NOMO-1 treated with dmso at 0.1 percent for 144 hours (cell line): Measurements from ENCODE around the gene H6PD.

Experiments used
- DNase-seq: peaks from one replicate; lab custom pipeline; 2025; ENCODE audit not compliant: unreplicated experiment; lab: John Stamatoyannopoulos, UW

H6PD gene

DNA sequence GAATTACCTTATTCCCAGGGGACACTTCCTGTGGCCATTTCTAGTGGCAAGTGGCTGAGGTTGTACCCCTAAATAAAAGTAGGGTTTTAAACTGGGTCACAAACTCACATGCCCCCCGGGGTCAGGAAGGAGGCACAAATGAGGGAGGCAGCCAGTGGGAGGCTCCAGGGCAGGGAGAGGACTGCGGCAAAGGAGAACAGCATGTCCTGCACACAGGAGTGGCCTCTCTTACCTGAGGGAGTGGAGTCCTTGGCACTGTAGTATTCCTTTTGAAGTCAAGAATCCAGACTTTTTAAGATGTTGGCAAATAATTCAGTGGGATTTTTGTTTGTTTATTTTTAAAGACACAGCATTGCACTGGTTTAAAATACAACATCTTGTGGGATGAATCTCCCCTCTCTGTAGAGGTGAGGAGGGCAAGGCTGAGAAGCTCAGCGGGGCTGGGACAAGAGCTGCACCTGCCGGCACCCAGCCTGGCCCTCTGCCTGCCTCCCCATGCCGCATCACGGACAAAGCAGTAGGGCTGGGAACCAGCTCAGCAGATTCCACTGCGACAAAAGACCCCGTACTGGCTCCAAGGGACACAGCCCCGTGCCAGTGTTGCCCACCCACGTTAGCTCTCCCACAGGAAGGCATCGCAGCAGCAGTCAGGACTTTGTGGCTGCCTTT lies 80.3 kb downstream of the H6PD start:
- DNase-seq, result no peak

GRCh38 chr1:9315411-9316079 lies 81.0 kb downstream of the H6PD start:
- DNase-seq, result no peak

DNA sequence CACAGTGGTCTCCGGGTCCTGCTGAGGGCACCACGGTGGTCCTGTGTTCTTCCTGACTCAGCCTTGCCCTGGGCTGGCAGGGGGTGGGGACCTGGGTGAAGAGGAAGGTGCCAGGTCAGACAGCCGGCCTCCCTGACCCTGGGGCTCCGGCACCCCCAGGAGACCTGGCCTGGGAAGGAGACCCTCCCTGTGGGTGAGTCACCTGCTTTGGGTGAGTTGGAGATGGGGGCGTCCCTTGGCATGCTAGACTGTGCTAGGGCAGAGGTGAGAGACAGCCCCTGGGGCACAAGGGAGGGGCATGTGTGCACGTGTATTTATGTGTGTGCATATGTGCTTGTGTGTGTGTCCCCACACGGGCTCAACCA lies 81.5 kb downstream of the H6PD start:
- DNase-seq, result no peak

DNA sequence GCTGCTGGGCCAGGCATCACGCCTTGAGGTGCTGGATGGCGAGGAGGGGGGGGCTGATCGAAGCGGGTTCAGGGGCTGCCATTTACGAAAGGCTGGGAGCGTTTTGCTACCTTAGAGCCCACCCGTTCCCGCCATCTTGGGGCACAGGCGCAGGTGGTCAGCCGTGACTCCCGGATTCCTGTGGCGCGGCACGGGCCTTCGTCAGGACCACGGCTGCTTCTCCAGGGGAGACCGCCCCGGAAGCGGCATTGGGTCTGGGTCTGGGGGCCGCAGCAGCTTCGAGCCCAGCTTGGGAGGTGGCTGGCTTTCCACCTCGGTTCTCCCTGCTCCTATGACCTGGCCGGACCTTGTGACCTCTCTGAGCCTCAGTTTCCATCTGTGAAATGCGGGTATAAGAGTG lies 81.9 kb downstream of the H6PD start:
- DNase-seq, result no peak

GRCh38 chr1:9317072-9317471 lies 82.5 kb downstream of the H6PD start:
- no peak for DNase-seq

- no peak for DNase-seq
These were observed 83.2 kb downstream of the H6PD start for GRCh38 chr1:9317591-9318417.

DNA sequence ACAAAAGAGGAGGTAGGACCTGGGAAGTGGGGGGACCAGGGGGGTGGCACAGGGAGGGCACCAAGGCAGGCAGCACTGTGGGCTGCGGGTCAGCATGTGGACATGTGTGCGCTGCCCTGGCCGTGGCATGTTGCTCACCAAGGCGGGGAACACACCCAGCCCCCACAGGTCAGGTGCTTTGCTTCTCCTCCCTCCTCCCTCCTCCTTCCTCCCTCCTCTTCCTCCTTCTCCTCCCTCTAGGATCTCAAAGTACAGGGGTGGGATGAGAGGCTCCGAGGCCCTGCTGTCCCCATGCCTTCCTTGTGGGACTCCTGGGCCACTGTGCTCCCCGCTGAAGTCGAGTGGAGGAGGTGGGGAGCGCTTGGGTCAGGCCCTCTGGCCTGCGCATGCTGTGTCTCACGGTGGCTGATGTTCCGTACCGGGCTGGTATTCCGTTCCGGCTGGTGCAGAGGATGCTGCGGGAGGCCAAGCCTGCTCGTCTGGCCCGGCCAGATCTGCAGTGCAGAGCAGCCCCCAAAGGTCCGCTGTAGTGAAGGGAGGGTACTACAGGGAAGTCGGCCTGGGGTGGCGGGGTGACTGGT lies 84.7 kb downstream of the H6PD start:
- no peak for DNase-seq

DNA sequence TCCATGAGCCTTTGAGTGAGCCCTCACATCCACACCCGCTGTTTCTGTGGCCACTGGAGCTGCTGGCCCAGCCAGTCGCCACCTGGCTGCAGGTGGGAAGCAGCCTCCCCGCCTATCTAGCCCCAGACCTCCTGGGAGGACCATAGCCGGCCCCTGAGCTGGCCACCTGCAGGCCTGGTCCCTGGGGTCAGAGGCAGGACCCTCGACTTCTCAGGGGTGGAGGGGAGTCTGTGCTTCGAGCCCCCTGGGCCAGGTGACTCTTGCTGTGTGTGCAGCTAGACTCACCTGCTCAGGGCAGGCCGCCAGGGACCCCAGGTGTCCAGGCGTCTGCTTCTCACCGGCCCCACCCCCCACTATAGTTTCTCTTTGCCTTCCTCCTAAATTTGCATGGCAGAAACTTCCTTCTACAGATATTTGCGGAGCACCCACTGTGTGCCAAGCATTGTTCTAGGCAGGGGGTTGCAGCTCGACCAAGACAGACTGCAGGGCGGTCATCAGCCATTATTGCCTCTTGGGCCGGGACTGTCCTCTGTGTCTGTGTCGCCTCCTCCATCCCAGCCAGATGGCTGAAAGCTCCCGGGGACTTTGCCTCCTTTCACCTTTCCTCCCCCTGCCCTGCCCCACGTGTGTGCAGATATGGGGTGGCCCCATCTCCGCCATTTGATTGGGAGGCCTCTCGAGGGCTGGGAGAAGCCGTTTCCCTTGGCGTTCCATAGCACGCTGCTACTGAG lies 85.4 kb downstream of the H6PD start:
- no peak for DNase-seq
